CD4-positive, alpha-beta T cell (primary cell): ENCODE data around the gene TPH2. TPM values are rescaled to one million over a fixed set of nuclear protein-coding genes. Genes with fewer than 3 reads are reported as not detected.

Source experiments
- ATAC-seq: fragments of 200-7000 bp; cut with Tn5 transposase; one replicate; pipeline ENCODE4 v1.10.0; 2022; ENCODE audit warnings: mild to moderate bottlenecking; ENCODE audit not compliant: poor library complexity
- CTCF ChIA-PET: fragments of 350-600 bp; sonication (Branson Sonifier 250); formaldehyde crosslinking; loops from one replicate; lab custom pipeline; 2021; ENCODE audit warnings: antibody characterized with exemption, inconsistent platforms; lab: Charles Lee
- POLR2A ChIA-PET: fragments of 350-600 bp; sonication (Branson Sonifier 250); formaldehyde crosslinking; loops from one replicate; lab custom pipeline; 2021; ENCODE audit warnings: antibody characterized with exemption, inconsistent platforms; lab: Charles Lee
- DNase-seq, 14 experiments: peaks; one replicate each; pipeline ENCODE4 v3.0.0-alpha.2; 2013 to 2020; ENCODE audit warnings: mixed read lengths in 2 of 14
- H3K27ac ChIP-seq, 2 donors: one replicate each; pipeline versions ENCODE4 v1.5.1 to v1.7.0; 2013; ENCODE audit warnings: low read length in 2 of 2, low read depth in 1 of 2, mild to moderate bottlenecking in 1 of 2
- H3K27me3 ChIP-seq, 2 experiments: 1 replicate in 1 of 2; 2 replicates in 1 of 2; pipeline versions ENCODE4 v1.6.1 to v1.7.0; 2013; ENCODE audit warnings: low read length in 2 of 2, control low read depth in 1 of 2, mild to moderate bottlenecking in 1 of 2, moderate library complexity in 1 of 2; ENCODE audit not compliant: insufficient read depth in 2 of 2, control insufficient read depth in 1 of 2
- H3K36me3 ChIP-seq: one replicate; pipeline ENCODE4 v1.6.1; 2013; ENCODE audit warnings: low read length, control low read depth; ENCODE audit not compliant: insufficient read depth
- H3K4me1 ChIP-seq: one replicate; pipeline ENCODE4 v1.6.1; 2013; ENCODE audit warnings: low read length, control low read depth; ENCODE audit not compliant: insufficient read depth
- H3K4me3 ChIP-seq: one replicate; pipeline ENCODE4 v1.5.1; 2013; ENCODE audit warnings: mild to moderate bottlenecking, low read length, moderate library complexity
- H3K9me3 ChIP-seq, 2 experiments: 1 replicate in 1 of 2; 2 replicates in 1 of 2; pipeline versions ENCODE4 v1.6.1 to v1.7.0; 2013; ENCODE audit warnings: low read length in 2 of 2, mild to moderate bottlenecking in 2 of 2, control low read depth in 1 of 2, moderate library complexity in 1 of 2; ENCODE audit not compliant: control insufficient read depth in 1 of 2, insufficient read depth in 1 of 2
- H3K27ac Mint-ChIP-seq: one replicate; pipeline ENCODE4 v1.8.0; 2020; ENCODE audit warnings: mixed read lengths
- H3K27me3 Mint-ChIP-seq: one replicate; pipeline ENCODE4 v1.8.0; 2021; ENCODE audit warnings: mixed read lengths
- H3K36me3 Mint-ChIP-seq: one replicate; pipeline ENCODE4 v1.8.0; 2021; ENCODE audit warnings: low read depth, mixed read lengths
- H3K4me1 Mint-ChIP-seq: one replicate; pipeline ENCODE4 v1.8.0; 2021; ENCODE audit warnings: low read depth, mixed read lengths
- H3K4me3 Mint-ChIP-seq: one replicate; pipeline ENCODE4 v1.8.0; 2020; ENCODE audit warnings: mild to moderate bottlenecking, mixed read lengths
- H3K9me3 Mint-ChIP-seq: one replicate; pipeline ENCODE4 v1.8.0; 2020; ENCODE audit warnings: mixed read lengths
- intact Hi-C, 2 experiments: fragments of 100-400 bp; cut with DNase I in 1 of 2; cut with micrococcal nuclease in 1 of 2; formaldehyde crosslinking; loops; one replicate each; pipeline versions ENCODE4 v1.15.1 to v1.9.0; 2023 to 2025; cut with DNase I, micrococcal nuclease
- total RNA-seq, 174 experiments: library from RNA in 2 of 174; stranded (reverse) in 2 of 174; gene quantifications; one replicate each; pipeline ENCODE4 v1.2.3 and lab custom pipeline; 2021 to 2026
- TF ChIP-seq, protein P1 (sequence below): fragments of 200-600 bp; IDR thresholded peaks from one replicate; pipeline ENCODE4 v1.8.0; 2022; ENCODE audit warnings: antibody characterized with exemption, mild to moderate bottlenecking

TPH2 gene
- total RNA-seq, 2 experiments from 2014 or later = not detected

GRCh38 chr12:72000969-72001648, 62.5 kb downstream of the TPH2 start:
- intact Hi-C loops = no loop called here
- no peak for ATAC-seq
- H3K36me3 ChIP-seq = no peaks in the 10 kb centered on the region
- no peak overlapping the region for H3K4me3 ChIP-seq
- no peaks in the 10 kb centered on the region for H3K4me1 Mint-ChIP-seq
- DNase-seq = no peak
- POLR2A ChIA-PET = no interaction called here
- no peaks in the 10 kb centered on the region for H3K9me3 Mint-ChIP-seq
- H3K27me3 ChIP-seq = peaks cover 2 to 6% of the 10 kb centered on the region in 2 experiments
- no peaks in the 10 kb centered on the region for H3K36me3 Mint-ChIP-seq
- H3K9me3 ChIP-seq = no peaks in the 10 kb centered on the region
- TF ChIP-seq, protein P1, sequence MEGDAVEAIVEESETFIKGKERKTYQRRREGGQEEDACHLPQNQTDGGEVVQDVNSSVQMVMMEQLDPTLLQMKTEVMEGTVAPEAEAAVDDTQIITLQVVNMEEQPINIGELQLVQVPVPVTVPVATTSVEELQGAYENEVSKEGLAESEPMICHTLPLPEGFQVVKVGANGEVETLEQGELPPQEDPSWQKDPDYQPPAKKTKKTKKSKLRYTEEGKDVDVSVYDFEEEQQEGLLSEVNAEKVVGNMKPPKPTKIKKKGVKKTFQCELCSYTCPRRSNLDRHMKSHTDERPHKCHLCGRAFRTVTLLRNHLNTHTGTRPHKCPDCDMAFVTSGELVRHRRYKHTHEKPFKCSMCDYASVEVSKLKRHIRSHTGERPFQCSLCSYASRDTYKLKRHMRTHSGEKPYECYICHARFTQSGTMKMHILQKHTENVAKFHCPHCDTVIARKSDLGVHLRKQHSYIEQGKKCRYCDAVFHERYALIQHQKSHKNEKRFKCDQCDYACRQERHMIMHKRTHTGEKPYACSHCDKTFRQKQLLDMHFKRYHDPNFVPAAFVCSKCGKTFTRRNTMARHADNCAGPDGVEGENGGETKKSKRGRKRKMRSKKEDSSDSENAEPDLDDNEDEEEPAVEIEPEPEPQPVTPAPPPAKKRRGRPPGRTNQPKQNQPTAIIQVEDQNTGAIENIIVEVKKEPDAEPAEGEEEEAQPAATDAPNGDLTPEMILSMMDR = no peak
- no peak overlapping the region for H3K27ac ChIP-seq
- no peak overlapping the region for H3K27ac Mint-ChIP-seq
- CTCF ChIA-PET = no interaction called here
- H3K27me3 Mint-ChIP-seq = peaks cover 29% of the 10 kb centered on the region
- H3K4me1 ChIP-seq = no peaks in the 10 kb centered on the region
- no peak overlapping the region for H3K4me3 Mint-ChIP-seq

DNA sequence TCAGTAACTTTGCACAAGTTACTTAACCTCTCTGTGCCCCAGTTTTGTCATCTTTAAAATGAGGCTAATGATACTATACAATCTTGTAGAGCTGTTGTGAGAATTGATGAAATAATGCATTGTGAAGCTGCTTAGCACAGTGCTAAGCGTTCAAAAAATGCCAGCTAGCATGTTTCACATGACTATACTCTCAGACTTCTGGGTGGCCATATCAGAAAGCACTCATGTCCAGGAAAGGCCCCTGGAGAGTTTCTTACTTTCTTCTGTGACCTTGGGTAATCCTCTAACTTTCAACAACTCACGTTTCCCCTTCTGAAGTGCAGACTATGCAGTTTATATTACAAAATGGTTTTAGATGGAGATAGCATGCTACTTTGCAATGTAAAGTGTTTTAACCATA, 68.1 kb downstream of the TPH2 start:
- no peak overlapping the region for H3K4me3 ChIP-seq
- POLR2A ChIA-PET = no interaction called here
- no peak overlapping the region for H3K27ac ChIP-seq
- no peak overlapping the region for H3K4me3 Mint-ChIP-seq
- ATAC-seq (no peak), DNase-seq (no peak)
- H3K36me3 ChIP-seq = no peaks in the 10 kb centered on the region
- no peak overlapping the region for H3K27ac Mint-ChIP-seq
- H3K9me3 Mint-ChIP-seq = no peaks in the 10 kb centered on the region
- no peaks in the 10 kb centered on the region for H3K4me1 Mint-ChIP-seq
- H3K27me3 ChIP-seq = peaks cover 5 to 10% of the 10 kb centered on the region in 2 experiments
- intact Hi-C loops = no loop called here
- CTCF ChIA-PET = no interaction called here
- no peaks in the 10 kb centered on the region for H3K36me3 Mint-ChIP-seq
- TF ChIP-seq, protein P1 = no peak
- no peaks in the 10 kb centered on the region for H3K4me1 ChIP-seq
- H3K9me3 ChIP-seq = no peaks in the 10 kb centered on the region
- peaks cover 32% of the 10 kb centered on the region for H3K27me3 Mint-ChIP-seq

GRCh38 chr12:72010356-72010755, 71.7 kb downstream of the TPH2 start:
- Mint-ChIP-seq H3K27me3 (peaks cover 15% of the 10 kb centered on the region), H3K27ac (no peak overlapping the region), H3K36me3 (no peaks in the 10 kb centered on the region), H3K4me3 (no peak overlapping the region), H3K4me1 (no peaks in the 10 kb centered on the region), H3K9me3 (no peaks in the 10 kb centered on the region)
- DNase-seq (no peak), ATAC-seq (no peak)
- Histone ChIP-seq H3K27me3 (peaks cover 2 to 6% of the 10 kb centered on the region in 2 experiments), H3K27ac (no peak overlapping the region), H3K4me3 (no peak overlapping the region), H3K4me1 (no peaks in the 10 kb centered on the region), H3K9me3 (no peaks in the 10 kb centered on the region), H3K36me3 (no peaks in the 10 kb centered on the region)
- POLR2A ChIA-PET = interaction anchor here (0.7 kb wide), 1 partner anchor 8 kb away, joined by 3 read pairs; no protein-coding TSS in a partner anchor
- CTCF ChIA-PET = no interaction called here
- intact Hi-C loops = no loop called here
- TF ChIP-seq, protein P1 = no peak
